NB4 (cell line): ENCODE data around the gene PIF1.
A peak's percentile ranks its signal among the peaks of the same experiment; 100 is the strongest.

Experiments
- DNase-seq: peaks from one replicate; pipeline ENCODE4 v3.0.0; 2010; ENCODE audit warnings: low read depth
- H3K4me3 ChIP-seq: one replicate; pipeline ENCODE4 v1.5.1; 2011; ENCODE audit warnings: mild to moderate bottlenecking, low read depth, low read length, moderate library complexity
- MYC ChIP-seq: IDR thresholded peaks from 2 replicates; pipeline ENCODE4 v1.6.1; 2011; ENCODE audit warnings: low read depth, low read length
- POLR2A ChIP-seq: IDR thresholded peaks from 2 replicates; pipeline ENCODE4 v1.6.1; 2011; ENCODE audit warnings: mild to moderate bottlenecking; ENCODE audit not compliant: insufficient read length; ENCODE audit errors: extremely low read depth
- TF ChIP-seq, protein P1 (sequence below): IDR thresholded peaks from one replicate; pipeline ENCODE4 v1.5.1; 2012; ENCODE audit warnings: low read depth, low read length
- TF ChIP-seq, protein P2 (sequence below): IDR thresholded peaks from 2 replicates; pipeline ENCODE4 v1.6.1; 2011; ENCODE audit warnings: low read depth, low read length

PIF1 gene

DNA sequence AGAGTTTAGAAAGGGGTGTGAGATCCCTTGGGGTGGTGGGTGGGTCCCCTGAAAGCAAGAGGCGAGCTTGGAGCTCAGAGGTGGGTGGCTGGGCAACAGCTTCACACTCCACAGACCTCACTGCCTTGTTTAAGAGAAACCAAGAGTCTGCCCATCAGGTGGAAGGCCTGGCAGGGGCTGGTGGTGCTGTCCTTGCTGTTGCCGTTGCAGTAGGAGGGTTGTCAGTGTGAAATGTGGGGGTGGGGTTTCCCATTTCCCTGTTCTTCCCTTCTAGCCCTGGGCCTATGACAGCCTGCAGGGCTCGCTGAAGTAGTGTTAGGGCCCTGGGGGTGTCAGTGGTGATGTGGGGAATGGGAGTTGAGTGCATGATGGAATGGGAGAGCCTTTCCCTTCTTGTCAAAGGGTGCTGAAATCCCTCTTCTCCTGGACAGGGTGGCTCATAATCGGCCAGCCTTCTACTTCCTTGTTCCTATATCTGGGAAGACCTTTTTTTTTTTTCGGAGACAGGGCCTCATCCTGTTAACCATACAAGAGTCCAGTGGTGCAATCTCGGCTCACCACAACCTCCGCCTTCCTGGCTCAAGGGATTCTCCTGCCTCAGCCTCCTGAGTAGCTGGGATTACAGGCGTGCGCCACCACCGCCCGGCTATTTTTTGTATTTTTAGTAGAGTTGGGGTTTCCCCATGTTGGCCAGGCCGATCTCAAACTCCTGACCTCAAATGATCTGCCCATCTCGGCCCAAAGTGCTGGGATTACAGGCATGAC is 20.6 kb upstream of the PIF1 start:
- TF ChIP-seq, protein P1, sequence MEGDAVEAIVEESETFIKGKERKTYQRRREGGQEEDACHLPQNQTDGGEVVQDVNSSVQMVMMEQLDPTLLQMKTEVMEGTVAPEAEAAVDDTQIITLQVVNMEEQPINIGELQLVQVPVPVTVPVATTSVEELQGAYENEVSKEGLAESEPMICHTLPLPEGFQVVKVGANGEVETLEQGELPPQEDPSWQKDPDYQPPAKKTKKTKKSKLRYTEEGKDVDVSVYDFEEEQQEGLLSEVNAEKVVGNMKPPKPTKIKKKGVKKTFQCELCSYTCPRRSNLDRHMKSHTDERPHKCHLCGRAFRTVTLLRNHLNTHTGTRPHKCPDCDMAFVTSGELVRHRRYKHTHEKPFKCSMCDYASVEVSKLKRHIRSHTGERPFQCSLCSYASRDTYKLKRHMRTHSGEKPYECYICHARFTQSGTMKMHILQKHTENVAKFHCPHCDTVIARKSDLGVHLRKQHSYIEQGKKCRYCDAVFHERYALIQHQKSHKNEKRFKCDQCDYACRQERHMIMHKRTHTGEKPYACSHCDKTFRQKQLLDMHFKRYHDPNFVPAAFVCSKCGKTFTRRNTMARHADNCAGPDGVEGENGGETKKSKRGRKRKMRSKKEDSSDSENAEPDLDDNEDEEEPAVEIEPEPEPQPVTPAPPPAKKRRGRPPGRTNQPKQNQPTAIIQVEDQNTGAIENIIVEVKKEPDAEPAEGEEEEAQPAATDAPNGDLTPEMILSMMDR: no peak
- no peak for TF ChIP-seq MYC
- TF ChIP-seq, protein P2, sequence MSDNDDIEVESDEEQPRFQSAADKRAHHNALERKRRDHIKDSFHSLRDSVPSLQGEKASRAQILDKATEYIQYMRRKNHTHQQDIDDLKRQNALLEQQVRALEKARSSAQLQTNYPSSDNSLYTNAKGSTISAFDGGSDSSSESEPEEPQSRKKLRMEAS: no peak
- DNase-seq: no peak
- no peak overlapping the region for H3K4me3 ChIP-seq

DNA sequence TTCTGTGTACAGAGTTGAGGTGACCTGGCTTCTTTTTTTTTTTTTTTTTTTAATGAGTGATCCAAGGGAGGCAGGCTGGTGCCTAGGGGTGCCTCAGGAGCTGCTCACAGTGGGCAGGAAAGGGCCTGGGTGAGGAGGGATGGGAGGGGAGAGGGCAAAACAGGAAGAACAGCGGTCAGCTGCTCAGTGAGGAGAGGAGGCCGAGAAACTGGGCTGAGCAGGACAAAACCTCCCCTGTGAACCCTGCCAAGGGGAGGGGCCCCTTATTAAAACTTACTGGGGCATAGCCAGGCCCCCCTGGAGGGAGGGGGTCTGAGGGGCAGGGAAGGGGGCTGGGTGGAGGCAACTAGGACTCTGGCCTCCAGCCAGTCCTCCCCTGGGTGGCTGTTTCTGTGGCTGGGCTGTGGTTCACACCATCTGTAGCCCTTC is 19.8 kb upstream of the PIF1 start:
- 0 out of 2 replicates have a peak, but pooled peaks have one; percentile 9 for TF ChIP-seq MYC
- TF ChIP-seq POLR2A: no peak
- DNase-seq: peak; percentile 63
- peak overlapping the region; percentile 83 for H3K4me3 ChIP-seq

DNA sequence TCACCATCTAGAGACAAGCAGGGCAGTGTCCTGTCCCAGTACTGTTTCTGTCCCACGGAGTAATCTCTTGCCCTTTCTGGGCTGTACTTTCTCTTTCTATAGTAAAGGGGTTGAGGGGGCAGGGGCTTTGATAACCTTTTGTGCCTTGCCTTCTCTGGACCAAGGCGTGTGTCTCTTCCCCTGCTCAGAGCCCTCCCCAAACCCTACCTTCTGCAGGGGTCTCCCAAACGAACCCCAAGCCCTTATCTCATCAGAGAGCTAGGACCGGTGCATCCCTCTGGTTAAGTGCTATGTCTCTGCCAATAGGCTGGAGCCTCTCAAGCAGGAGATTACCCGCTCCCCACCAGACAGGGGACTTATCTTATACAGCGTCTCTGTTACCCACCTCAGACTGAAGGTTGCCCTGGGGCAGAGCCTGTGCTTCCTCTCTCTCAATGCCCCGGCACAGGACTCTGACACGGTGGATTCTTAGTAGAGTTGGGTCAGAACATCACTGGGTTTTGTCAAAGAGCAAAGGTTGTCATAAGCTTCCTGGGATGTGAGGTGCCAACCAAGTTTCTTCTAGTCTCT is 19.2 kb upstream of the PIF1 start:
- TF ChIP-seq, protein P1: no peak
- peak overlapping the region; percentile 83 for H3K4me3 ChIP-seq
- DNase-seq: peak; percentile 22

DNA sequence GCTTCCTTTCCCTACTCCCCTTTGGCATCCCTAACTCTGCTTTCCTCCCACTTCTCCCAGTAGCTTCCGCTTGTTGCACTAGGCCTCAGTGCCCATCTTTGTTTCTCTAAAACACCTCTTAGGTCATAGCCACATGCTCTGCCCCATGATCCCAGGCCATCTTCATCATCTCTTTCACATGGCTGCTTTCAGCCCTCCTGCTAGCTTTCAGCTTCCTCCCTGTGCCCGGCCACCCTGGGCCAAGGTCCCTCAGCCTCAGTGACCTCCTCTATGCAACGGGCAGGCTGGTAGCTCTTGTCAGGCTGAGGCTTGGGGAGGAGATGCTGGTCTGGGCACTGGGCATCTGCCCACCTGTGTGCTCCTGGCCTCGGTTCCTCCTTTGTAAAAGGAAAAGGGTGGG is 18.5 kb upstream of the PIF1 start:
- DNase-seq: no peak
- H3K4me3 ChIP-seq: peak overlapping the region; percentile 83
- TF ChIP-seq MYC (no peak), POLR2A (no peak)
- TF ChIP-seq, protein P2: no peak
- TF ChIP-seq, protein P1: no peak

DNA sequence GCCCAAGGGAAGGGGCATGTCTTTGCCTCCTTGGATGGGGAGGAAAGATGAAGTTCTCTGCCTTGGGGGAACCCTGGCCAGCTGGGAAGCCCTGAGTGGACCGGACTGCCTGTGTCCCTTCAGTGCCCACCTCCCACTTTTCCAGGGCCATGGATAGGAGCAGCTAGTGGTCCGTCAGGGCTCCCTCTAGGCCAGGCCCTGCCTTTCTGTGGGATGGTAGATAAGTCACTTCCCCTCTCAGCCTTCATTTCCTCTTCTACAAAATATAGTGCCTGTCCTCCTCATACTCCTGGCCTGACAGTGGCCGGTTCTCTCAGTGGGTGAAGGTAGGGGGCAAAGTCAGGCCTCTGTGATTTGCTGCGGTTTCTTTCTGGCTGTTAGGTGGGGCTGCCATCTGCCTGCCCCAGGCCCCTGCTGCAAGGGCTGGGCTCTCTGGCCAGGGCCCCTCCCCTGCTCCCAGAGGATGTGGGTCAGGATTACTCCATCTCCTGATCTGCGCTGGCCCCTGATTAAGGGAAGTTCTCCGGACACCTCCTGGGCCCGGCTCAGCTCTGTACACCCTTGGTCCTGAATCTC is 17.6 kb upstream of the PIF1 start:
- peak; percentile 93 for DNase-seq
- peak overlapping the region; percentile 83 for H3K4me3 ChIP-seq
- TF ChIP-seq POLR2A (no peak), MYC (peak; percentile 27; the same call in 1 of the 2 replicates)
- TF ChIP-seq, protein P1: peak; percentile 8
- TF ChIP-seq, protein P2: 0 out of 2 replicates have a peak, but pooled peaks have one; percentile 29

DNA sequence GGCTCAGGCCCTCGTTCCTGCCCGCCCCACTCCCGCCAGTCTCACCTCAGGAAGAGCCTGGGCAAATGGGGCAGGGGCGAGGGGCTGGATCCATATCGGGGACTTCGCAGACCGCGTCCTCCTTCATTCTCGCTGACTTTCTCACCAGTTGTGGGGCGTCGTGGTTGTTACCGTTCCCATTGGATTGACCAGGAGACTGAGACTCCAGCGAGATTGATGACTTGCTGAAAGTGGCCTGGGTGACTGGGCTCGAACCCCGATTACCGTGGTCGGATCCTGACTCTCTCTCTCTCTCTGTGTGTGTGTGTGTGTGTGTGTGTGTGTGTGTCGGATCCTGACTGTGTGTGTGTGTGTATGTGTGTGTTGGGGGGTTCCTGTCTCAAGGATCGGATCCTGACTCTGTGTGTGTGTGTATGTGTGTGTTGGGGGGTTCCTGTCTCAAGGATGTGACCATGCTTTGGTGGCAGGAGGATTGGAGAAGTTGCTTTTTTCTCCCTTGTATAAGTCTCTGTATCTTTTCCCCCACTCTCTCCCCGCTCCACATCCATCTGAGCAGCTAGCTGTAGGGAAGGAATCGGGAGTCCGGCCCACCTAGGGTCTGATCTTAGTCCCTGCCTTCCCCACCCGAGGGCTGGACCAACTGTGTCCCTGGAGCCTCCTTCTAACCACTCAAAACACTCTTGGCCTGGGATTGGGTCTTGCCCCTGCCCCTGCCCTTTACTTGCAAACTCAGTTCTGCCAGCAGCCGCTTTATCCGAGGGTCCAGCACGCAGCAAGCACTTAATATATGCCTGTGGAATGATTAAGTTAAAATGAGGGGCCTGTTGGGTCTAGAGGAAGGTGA is 16.9 kb upstream of the PIF1 start:
- TF ChIP-seq MYC (no peak; the same call in 1 of the 2 replicates), POLR2A (no peak)
- TF ChIP-seq, protein P2: no peak
- TF ChIP-seq, protein P1: no peak
- DNase-seq: peak; percentile 46
- peak overlapping the region; percentile 83 for H3K4me3 ChIP-seq
